T-cell (primary cell): ENCODE measurements around the gene ANP32E. TPM values are rescaled to one million over a fixed set of nuclear protein-coding genes. Genes with fewer than 3 reads are reported as not detected.
A peak's percentile ranks its signal among the peaks of the same experiment; 100 is the strongest.
"Not testable (repeated sequence)": the region's sequence is repeated elsewhere in the genome, so short reads cannot be mapped to it uniquely, and the experiment has no call there.

ENCODE experiments used
- ATAC-seq, 4 experiments: fragments of 200-7000 bp in 3 of 4; fragments of 150-1000 bp in 1 of 4; cut with Tn5 transposase; replicated peaks in 1 of 4; 1 replicate in 3 of 4; 2 replicates in 1 of 4; pipeline ENCODE4 v1.10.0; 2021; ENCODE audit warnings: moderate library complexity in 3 of 4, mild to moderate bottlenecking in 2 of 4, moderate number of reproducible peaks in 1 of 4
- CTCF ChIA-PET, 2 donors: fragments of 300-600 bp; sonication (Branson Sonifier 250); formaldehyde crosslinking; loops; one replicate each; lab custom pipeline; 2022; ENCODE audit warnings: antibody characterized with exemption in 2 of 2; lab: Charles Lee
- POLR2A ChIA-PET, 2 donors: fragments of 300-600 bp; sonication (Branson Sonifier 250); formaldehyde crosslinking; loops; one replicate each; lab custom pipeline; 2022; ENCODE audit warnings: antibody characterized with exemption in 2 of 2; lab: Charles Lee
- DNase-seq, 35 experiments: peaks; one replicate each; pipeline versions ENCODE4 v3.0.0 to v3.0.0-alpha.2; 2013 to 2023
- H3K27ac ChIP-seq: one replicate; pipeline ENCODE4 v1.5.1; 2013; ENCODE audit warnings: low read length
- H3K27me3 ChIP-seq, 2 experiments: replicated peaks in 1 of 2; 1 replicate in 1 of 2; 2 replicates in 1 of 2; pipeline versions ENCODE4 v1.6.1 to v1.7.0; 2013; ENCODE audit warnings: low read length in 1 of 2, mixed read lengths in 1 of 2; ENCODE audit not compliant: control insufficient read depth in 2 of 2, insufficient read depth in 2 of 2; ENCODE audit errors: extremely low read depth in 1 of 2
- H3K36me3 ChIP-seq, 2 donors: 1 replicate in 1 of 2; 2 replicates in 1 of 2; pipeline versions ENCODE4 v1.6.1 to v1.7.0; 2013; ENCODE audit warnings: low read length in 1 of 2; ENCODE audit not compliant: control insufficient read depth in 2 of 2, insufficient read depth in 1 of 2; ENCODE audit errors: extremely low read depth in 1 of 2
- H3K4me1 ChIP-seq, 2 experiments: 1 replicate in 1 of 2; 2 replicates in 1 of 2; pipeline versions ENCODE4 v1.6.1 to v1.7.0; 2013; ENCODE audit warnings: low read length in 2 of 2, mixed read lengths in 1 of 2; ENCODE audit not compliant: insufficient read depth in 2 of 2, control insufficient read depth in 1 of 2; ENCODE audit errors: extremely low read depth in 1 of 2
- H3K4me3 ChIP-seq, 2 donors: 1 replicate in 1 of 2; 2 replicates in 1 of 2; pipeline versions ENCODE4 v1.5.1 to v1.7.0; 2013; ENCODE audit warnings: mild to moderate bottlenecking in 2 of 2, low read length in 1 of 2, moderate library complexity in 1 of 2; ENCODE audit not compliant: control insufficient read depth in 1 of 2; ENCODE audit errors: extremely low read depth in 1 of 2
- H3K9me3 ChIP-seq: 2 replicates; pipeline ENCODE4 v1.7.0; 2013
- H3K27ac Mint-ChIP-seq, 2 donors: one replicate each; pipeline ENCODE4 v1.8.0; 2020 to 2021; ENCODE audit warnings: mild to moderate bottlenecking in 2 of 2, mixed read lengths in 2 of 2
- H3K27me3 Mint-ChIP-seq, 2 donors: one replicate each; pipeline ENCODE4 v1.8.0; 2021 to 2022; ENCODE audit warnings: mixed read lengths in 2 of 2
- H3K36me3 Mint-ChIP-seq: one replicate; pipeline ENCODE4 v1.8.0; 2021; ENCODE audit warnings: mixed read lengths
- H3K4me1 Mint-ChIP-seq, 3 donors: one replicate each; pipeline ENCODE4 v1.8.0; 2020 to 2022; ENCODE audit warnings: mixed read lengths in 3 of 3, mild to moderate bottlenecking in 1 of 3
- H3K4me3 Mint-ChIP-seq, 3 donors: one replicate each; pipeline ENCODE4 v1.8.0; 2020 to 2022; ENCODE audit warnings: mild to moderate bottlenecking in 3 of 3, mixed read lengths in 3 of 3, moderate library complexity in 3 of 3
- H3K9me3 Mint-ChIP-seq, 3 donors: one replicate each; pipeline ENCODE4 v1.8.0; 2020 to 2022; ENCODE audit warnings: mixed read lengths in 3 of 3
- WGBS: methylation state at CpG from one replicate; pipeline ENCODE4 v1.1.5; 2013; ENCODE audit warnings: missing lambda C conversion rate; ENCODE audit not compliant: insufficient coverage; 5-methylcytosine and 5-hydroxymethylcytosine counted together
- total RNA-seq, 35 experiments: library from RNA in 6 of 35; stranded (reverse) in 6 of 35; fragments of 120-200 nt in 1 of 35; gene quantifications; one replicate each; pipeline versions ENCODE4 v1.2.1 to v1.2.4 and lab custom pipeline; 2013 to 2026

The ANP32E gene
- total RNA-seq, 5 donors from 2014 or later (not counting 1 experiment from before 2014, with no cell fraction given): 40.2 to 46.3 (median 44.9) TPM

- Mint-ChIP-seq H3K9me3 (no peaks in the 10 kb centered on the region), H3K27me3 (no peaks in the 10 kb centered on the region), H3K27ac (peak overlapping the region; percentile 93), H3K36me3 (no peaks in the 10 kb centered on the region), H3K4me1 (peaks cover 14 to 17% (median 15%) of the 10 kb centered on the region in 3 donors), H3K4me3 (peak overlapping the region; percentile 83 to 86 (median 84))
- ATAC-seq (peak; percentile 99 to 100 (median 100)), DNase-seq (peak; percentile 74 to 94 (median 89))
- 9% methylated on average over 31 of the region's 38 CpGs for WGBS
- peak overlapping the region; percentile 79 for H3K27ac ChIP-seq
- peak overlapping the region; percentile 61 to 65 for H3K4me3 ChIP-seq
- CTCF ChIA-PET: interaction anchor here in 1 of 2 donors (1.0 to 1.7 kb wide), 2 partner anchors 9 to 18 kb away, joined by 3 to 7 read pairs; no protein-coding TSS in a partner anchor
- H3K36me3 ChIP-seq: no peaks in the 10 kb centered on the region
- POLR2A ChIA-PET: no interaction called here
- H3K4me1 ChIP-seq: peaks cover 7 to 12% of the 10 kb centered on the region in 2 experiments
- no peaks in the 10 kb centered on the region for H3K9me3 ChIP-seq
- no peaks in the 10 kb centered on the region for H3K27me3 ChIP-seq
Observed at GRCh38 chr1:150213170-150214098, 22.5 kb downstream of the ANP32E start.

- Mint-ChIP-seq H3K27ac (no peak overlapping the region), H3K4me3 (no peak overlapping the region), H3K9me3 (no peaks in the 10 kb centered on the region), H3K36me3 (no peaks in the 10 kb centered on the region), H3K27me3 (no peaks in the 10 kb centered on the region), H3K4me1 (peaks cover 14 to 17% (median 15%) of the 10 kb centered on the region in 3 donors)
- POLR2A ChIA-PET: no interaction called here
- Histone ChIP-seq H3K36me3 (no peaks in the 10 kb centered on the region), H3K9me3 (no peaks in the 10 kb centered on the region), H3K27me3 (no peaks in the 10 kb centered on the region), H3K4me1 (peaks cover 7 to 12% of the 10 kb centered on the region in 2 experiments), H3K27ac (no peak overlapping the region), H3K4me3 (no peak overlapping the region)
- no peak for DNase-seq
- CTCF ChIA-PET: interaction anchor here in 1 of 2 donors (0.6 kb wide), 1 partner anchor 703 kb away, joined by 6 read pairs; no protein-coding TSS in a partner anchor
- ATAC-seq: no peak
- 96% methylated on average over 4 of the region's 9 CpGs for WGBS
Observed at GRCh38 chr1:150212070-150212469, 23.8 kb downstream of the ANP32E start.

- Mint-ChIP-seq H3K4me3 (no peak overlapping the region), H3K4me1 (peaks cover 14 to 17% (median 15%) of the 10 kb centered on the region in 3 donors), H3K27me3 (no peaks in the 10 kb centered on the region), H3K27ac (no peak overlapping the region), H3K9me3 (no peaks in the 10 kb centered on the region), H3K36me3 (no peaks in the 10 kb centered on the region)
- peaks cover 7 to 12% of the 10 kb centered on the region in 2 experiments for H3K4me1 ChIP-seq
- no peaks in the 10 kb centered on the region for H3K9me3 ChIP-seq
- H3K4me3 ChIP-seq: no peak overlapping the region
- WGBS: no CpG with 5 or more reads among the region's 4 CpGs
- DNase-seq (no peak), ATAC-seq (no peak)
- no peak overlapping the region for H3K27ac ChIP-seq
- H3K27me3 ChIP-seq: no peaks in the 10 kb centered on the region
- ChIA-PET CTCF (interaction anchor here (0.6 kb wide), 2 partner anchors 61 to 233 kb away, joined by 5 to 6 read pairs; partner anchors contain the start of gene PLEKHO1 (in 1 of the 2)), POLR2A (interaction anchor here in 1 of 2 donors (0.6 kb wide), 1 partner anchor 41 kb away, joined by 6 read pairs; no protein-coding TSS in a partner anchor)
- no peaks in the 10 kb centered on the region for H3K36me3 ChIP-seq
Observed at GRCh38 chr1:150210706-150211105, 25.2 kb downstream of the ANP32E start.

- WGBS: 78% methylated on average over 3 of the region's 4 CpGs
- peaks cover 7 to 12% of the 10 kb centered on the region in 2 experiments for H3K4me1 ChIP-seq
Observed at GRCh38 chr1:150210091-150210490, 25.8 kb downstream of the ANP32E start.

GRCh38 chr1:150208460-150208859 is 27.5 kb downstream of the ANP32E start:
- CTCF ChIA-PET, DNase-seq, H3K27ac ChIP-seq, H3K27me3 ChIP-seq, H3K9me3 ChIP-seq, H3K4me3 Mint-ChIP-seq, H3K36me3 ChIP-seq, H3K36me3 Mint-ChIP-seq, H3K4me1 ChIP-seq, POLR2A ChIA-PET, H3K27me3 Mint-ChIP-seq, H3K4me1 Mint-ChIP-seq, H3K4me3 ChIP-seq, H3K9me3 Mint-ChIP-seq, H3K27ac Mint-ChIP-seq, ATAC-seq: not testable (repeated sequence)
- WGBS: 90% methylated on average over 2 of the region's 6 CpGs

More at GRCh38 chr1:150210091-150210490, 25.8 kb downstream of the ANP32E start:
- no peak overlapping the region for H3K4me3 Mint-ChIP-seq
- ATAC-seq: no peak
- H3K9me3 Mint-ChIP-seq: no peaks in the 10 kb centered on the region
- Histone ChIP-seq H3K27me3 (no peaks in the 10 kb centered on the region), H3K27ac (no peak overlapping the region), H3K9me3 (no peaks in the 10 kb centered on the region), H3K36me3 (no peaks in the 10 kb centered on the region), H3K4me3 (no peak overlapping the region)
- no peaks in the 10 kb centered on the region for H3K36me3 Mint-ChIP-seq
- DNase-seq: no peak
- no peak overlapping the region for H3K27ac Mint-ChIP-seq
- H3K27me3 Mint-ChIP-seq: no peaks in the 10 kb centered on the region
- CTCF ChIA-PET: no interaction called here
- peaks cover 14 to 17% (median 15%) of the 10 kb centered on the region in 3 donors for H3K4me1 Mint-ChIP-seq
- POLR2A ChIA-PET: interaction anchor here in 1 of 2 donors (0.6 kb wide), 1 partner anchor 137 kb away, joined by 3 read pairs; no protein-coding TSS in a partner anchor

- Histone ChIP-seq H3K27ac (no peak overlapping the region), H3K4me1 (no peaks in the 10 kb centered on the region), H3K4me3 (no peak overlapping the region), H3K9me3 (no peaks in the 10 kb centered on the region), H3K36me3 (no peaks in the 10 kb centered on the region), H3K27me3 (no peaks in the 10 kb centered on the region)
- DNase-seq: no peak
- WGBS: 94% methylated on average over 5 of the region's 7 CpGs
- no peak overlapping the region for H3K27ac Mint-ChIP-seq
- H3K4me1 Mint-ChIP-seq: no peaks in the 10 kb centered on the region
- H3K9me3 Mint-ChIP-seq: no peaks in the 10 kb centered on the region
- no peak overlapping the region for H3K4me3 Mint-ChIP-seq
- no peaks in the 10 kb centered on the region for H3K36me3 Mint-ChIP-seq
- ChIA-PET POLR2A (no interaction called here), CTCF (interaction anchor here in 1 of 2 donors (0.6 kb wide), 1 partner anchor 247 kb away, joined by 3 read pairs; no protein-coding TSS in a partner anchor)
- ATAC-seq: no peak
- H3K27me3 Mint-ChIP-seq: no peaks in the 10 kb centered on the region
Observed at GRCh38 chr1:150207281-150207971, 28.5 kb downstream of the ANP32E start.
